GM20000 (cell line): ENCODE data around the gene MAP4.

Experiments used
- DNase-seq: peaks from one replicate; pipeline ENCODE4 v3.0.0; 2012; ENCODE audit warnings: low spot score
- TF ChIP-seq, protein P1 (sequence below): IDR thresholded peaks from 2 replicates; pipeline ENCODE4 v1.5.1; 2012; ENCODE audit warnings: mild to moderate bottlenecking, control low read depth; ENCODE audit errors: extremely low read depth, missing control alignments

The MAP4 gene

DNA sequence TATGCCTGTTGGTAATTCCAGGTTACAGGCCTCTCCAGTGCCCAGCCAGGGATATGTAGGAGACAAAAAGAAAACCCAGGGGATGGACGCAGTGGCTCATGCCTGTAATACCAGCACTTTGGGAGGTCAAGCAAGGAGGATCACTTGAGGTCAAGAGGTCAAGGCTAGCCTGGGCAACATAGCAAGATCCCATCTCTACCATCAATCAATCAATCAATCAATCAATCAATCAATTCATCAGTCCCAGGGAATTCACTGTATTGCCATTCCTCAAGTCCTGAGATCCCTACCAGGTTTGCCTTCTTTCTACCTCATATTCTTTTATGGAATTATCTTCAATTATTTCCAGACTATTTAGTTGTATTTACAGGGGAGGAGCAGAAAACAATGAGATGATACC, 131.0 kb downstream of the MAP4 start:
- DNase-seq, result no peak
- TF ChIP-seq, protein P1, sequence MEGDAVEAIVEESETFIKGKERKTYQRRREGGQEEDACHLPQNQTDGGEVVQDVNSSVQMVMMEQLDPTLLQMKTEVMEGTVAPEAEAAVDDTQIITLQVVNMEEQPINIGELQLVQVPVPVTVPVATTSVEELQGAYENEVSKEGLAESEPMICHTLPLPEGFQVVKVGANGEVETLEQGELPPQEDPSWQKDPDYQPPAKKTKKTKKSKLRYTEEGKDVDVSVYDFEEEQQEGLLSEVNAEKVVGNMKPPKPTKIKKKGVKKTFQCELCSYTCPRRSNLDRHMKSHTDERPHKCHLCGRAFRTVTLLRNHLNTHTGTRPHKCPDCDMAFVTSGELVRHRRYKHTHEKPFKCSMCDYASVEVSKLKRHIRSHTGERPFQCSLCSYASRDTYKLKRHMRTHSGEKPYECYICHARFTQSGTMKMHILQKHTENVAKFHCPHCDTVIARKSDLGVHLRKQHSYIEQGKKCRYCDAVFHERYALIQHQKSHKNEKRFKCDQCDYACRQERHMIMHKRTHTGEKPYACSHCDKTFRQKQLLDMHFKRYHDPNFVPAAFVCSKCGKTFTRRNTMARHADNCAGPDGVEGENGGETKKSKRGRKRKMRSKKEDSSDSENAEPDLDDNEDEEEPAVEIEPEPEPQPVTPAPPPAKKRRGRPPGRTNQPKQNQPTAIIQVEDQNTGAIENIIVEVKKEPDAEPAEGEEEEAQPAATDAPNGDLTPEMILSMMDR, result no peak

DNA sequence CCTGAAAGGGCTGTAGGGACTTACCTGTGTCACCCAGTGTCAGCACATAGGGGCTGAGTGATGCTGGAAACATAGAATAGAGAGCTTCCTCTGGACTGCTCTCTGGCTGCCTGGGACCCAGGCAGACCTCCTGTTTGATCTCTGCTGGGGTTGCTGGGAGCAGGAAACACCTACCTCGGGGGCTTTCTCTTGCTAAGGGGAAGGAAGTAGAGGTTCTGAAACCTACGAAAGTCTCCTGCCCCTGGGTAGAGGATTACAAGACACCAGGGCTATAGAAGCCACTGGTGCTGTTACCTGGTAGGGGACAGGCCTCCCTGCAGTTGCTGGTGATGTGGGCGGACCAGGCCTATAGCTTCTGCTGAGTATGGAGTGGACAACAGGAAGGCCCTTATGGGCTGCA, 131.6 kb downstream of the MAP4 start:
- peak; percentile 49 for DNase-seq
- TF ChIP-seq, protein P1, result no peak

DNA sequence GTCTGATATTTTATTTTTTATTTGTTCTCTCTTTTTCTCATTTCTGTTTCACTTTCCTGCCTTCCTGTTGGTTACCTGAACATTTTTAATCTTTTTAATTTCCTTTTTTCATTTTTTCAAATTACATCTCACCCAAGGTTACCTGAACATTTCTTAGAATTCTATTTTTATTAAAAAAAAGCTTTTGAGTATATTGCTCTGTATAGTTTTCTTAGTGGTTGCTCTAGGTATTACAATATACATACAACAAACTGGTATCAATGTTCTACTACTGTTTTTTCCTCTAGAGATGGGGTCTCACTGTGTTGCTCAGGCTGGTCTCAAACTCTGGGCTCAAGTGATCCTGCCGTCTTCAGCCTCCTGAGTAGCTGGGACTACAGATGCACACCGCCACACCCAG, 133.9 kb downstream of the MAP4 start:
- TF ChIP-seq, protein P1, result no peak

DNA sequence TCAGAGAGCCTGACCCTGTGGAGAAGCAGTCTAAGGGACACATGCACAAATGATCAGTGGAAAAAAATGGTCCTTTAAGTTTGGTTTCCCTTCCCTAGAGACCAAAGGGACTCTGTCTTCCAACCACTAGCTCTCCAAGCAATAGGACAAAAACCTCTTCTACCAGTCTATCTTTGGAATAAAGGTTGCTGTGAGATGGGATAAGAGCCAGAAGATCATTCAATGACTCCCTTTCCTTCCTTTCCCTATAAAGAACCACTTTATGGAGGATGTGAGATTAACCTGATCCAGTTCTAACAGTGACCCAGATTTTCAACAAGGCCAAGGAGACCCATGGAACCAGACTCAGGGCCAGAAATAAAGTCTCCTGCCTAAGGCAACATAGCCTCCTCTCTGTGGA, 138.5 kb downstream of the MAP4 start:
- DNase-seq, result no peak
- TF ChIP-seq, protein P1, result no peak

More for the DNA sequence above, 133.9 kb downstream of the MAP4 start:
- no peak for DNase-seq

DNA sequence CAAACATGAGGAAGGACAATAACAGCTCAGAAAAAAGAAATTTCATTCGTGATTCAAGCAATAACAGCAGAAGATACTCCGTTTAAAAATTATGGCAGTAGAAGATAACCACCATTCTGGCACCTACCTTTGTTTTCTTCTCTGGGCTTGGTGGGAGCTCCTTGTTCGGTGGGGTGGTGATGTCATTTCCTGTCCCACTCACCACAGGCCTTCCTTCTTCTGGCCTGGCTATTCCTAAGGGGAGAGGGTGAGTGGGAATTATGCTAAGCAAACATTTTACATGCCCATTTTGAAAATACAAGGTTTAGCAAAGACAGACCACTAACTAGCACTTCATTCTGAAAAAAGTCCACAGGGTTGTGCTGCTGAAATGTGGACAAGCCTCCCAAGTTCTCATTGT, 138.9 kb downstream of the MAP4 start:
- no peak for DNase-seq
- TF ChIP-seq, protein P1, result no peak

DNA sequence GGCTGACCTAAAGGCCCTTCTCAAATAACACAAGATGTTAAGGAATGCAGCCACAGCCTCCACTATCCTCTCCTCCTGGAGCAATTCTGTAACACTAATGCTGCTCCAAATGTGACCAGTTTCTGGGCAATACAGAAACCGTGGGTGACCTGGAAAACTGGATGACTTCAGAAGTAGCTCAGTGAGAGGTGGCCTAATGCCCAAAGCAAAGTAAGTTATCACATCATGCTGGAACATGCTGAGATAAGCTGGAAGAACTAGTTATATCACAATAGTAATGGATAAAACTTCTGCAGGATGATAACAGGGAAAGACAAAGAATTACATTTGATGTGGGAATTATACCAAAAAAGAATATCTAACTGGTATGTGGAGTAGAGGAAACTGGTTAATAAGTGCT, 141.3 kb downstream of the MAP4 start:
- DNase-seq, result no peak
- TF ChIP-seq, protein P1, result no peak

DNA sequence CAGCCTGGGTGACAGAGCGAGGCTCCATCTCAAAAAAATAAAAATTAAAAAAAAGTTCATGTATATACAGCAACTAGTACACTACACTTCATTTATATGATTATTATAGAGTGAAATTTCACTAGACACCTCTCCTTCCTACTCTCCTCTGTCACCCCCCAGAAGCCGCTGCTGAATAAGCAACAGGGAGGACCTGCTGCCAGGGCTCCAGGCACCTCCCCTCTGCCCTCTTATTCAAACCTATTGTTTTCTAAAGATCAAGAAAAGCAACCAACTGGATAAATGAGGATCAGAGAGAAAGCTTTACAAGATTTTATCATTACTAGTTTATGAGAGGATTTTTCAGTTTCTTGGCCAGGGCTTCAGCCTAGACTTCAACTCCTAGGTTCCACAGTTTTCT, 141.8 kb downstream of the MAP4 start:
- DNase-seq, result no peak
- TF ChIP-seq, protein P1, result no peak
